Measurements from ENCODE around the gene NRG4. TPM values are rescaled to one million over a fixed set of nuclear protein-coding genes. Genes with fewer than 3 reads are reported as not detected.

The NRG4 gene
- total RNA-seq, 1 experiment from 2014 or later, result 1.0 TPM

GRCh38 chr15:76034111-76034510, 21.9 kb upstream of the NRG4 start (continued):
- TF ChIP-seq SP1 (IDR thresholded peaks at IDR 0.05; ENCODE audit: low read depth), result no peak

- no peak overlapping the region for H3K4me2 ChIP-seq (ENCODE audit: low read length)
- no peaks in the 10 kb centered on the region for H4K20me1 ChIP-seq (ENCODE audit: insufficient read depth)
- H3K27ac ChIP-seq (ENCODE audit: low read depth, low read length), result no peak overlapping the region
- H3K79me2 ChIP-seq (ENCODE audit: insufficient read depth, low read length), result no peaks in the 10 kb centered on the region
- H3K9me3 ChIP-seq (ENCODE audit: control insufficient read depth in 1 of 2, insufficient read depth in 1 of 2, low read depth in 1 of 2, low read length in 2 of 2), result no peaks in the 10 kb centered on the region
- ChIA-PET POLR2A (no interaction called here), CTCF (no interaction called here), RAD21 (ENCODE audit: low non-redundant PET in 1 of 2, low total read pairs in 2 of 2, uncharacterized antibody in 2 of 2, unreplicated experiment in 2 of 2) (no interaction called here)
- intact Hi-C loops (cut with micrococcal nuclease), result no loop called here
- no peaks in the 10 kb centered on the region for H3K4me1 ChIP-seq (ENCODE audit: control insufficient read depth in 1 of 2, insufficient read depth in 2 of 2, low read length in 2 of 2)
- no peak overlapping the region for H2AFZ ChIP-seq (ENCODE audit: low read depth, low read length, poor library complexity, severe bottlenecking)
- no peaks in the 10 kb centered on the region for H3K9me2 ChIP-seq (ENCODE audit: insufficient read depth)
- no peak overlapping the region for H3K4me3 ChIP-seq (replicated peaks in 1 of 2; ENCODE audit: low read depth in 1 of 2, low read length in 2 of 2)
- H3K36me3 ChIP-seq (ENCODE audit: control insufficient read depth in 1 of 2, insufficient read depth in 2 of 2, low read length in 2 of 2), result no peaks in the 10 kb centered on the region
- DNase-seq (ENCODE audit: low read depth, low spot score), result no peak
- TF ChIP-seq EGR1 (IDR thresholded peaks at IDR 0.05; ENCODE audit: low read depth) (no peak), ZNF274 (IDR thresholded peaks at IDR 0.05; ENCODE audit: low read depth, low read length) (no peak), EZH2phosphoT487 (IDR thresholded peaks at IDR 0.05; ENCODE audit: borderline replicate concordance) (no peak), ELF1 (IDR thresholded peaks at IDR 0.05; ENCODE audit: borderline replicate concordance, low read depth) (no peak), FOSL1 (IDR thresholded peaks at IDR 0.05; ENCODE audit: low read depth) (no peak), SP1 (IDR thresholded peaks at IDR 0.05; ENCODE audit: low read depth) (no peak), SRF (IDR thresholded peaks at IDR 0.05; ENCODE audit: low read depth) (no peak), TCF7L2 (IDR thresholded peaks at IDR 0.05; ENCODE audit: borderline replicate concordance, extremely low read depth, insufficient read depth, insufficient read length) (no peak)
- no peak for ATAC-seq
- no peak overlapping the region for H3K9ac ChIP-seq (ENCODE audit: low read length)
- no peaks in the 10 kb centered on the region for H3K27me3 ChIP-seq (ENCODE audit: insufficient read depth, low read length)
- BruUV-seq (replicated peaks), result no TSS peak
These were observed 21.2 kb upstream of the NRG4 start for GRCh38 chr15:76033438-76033837.

DNA sequence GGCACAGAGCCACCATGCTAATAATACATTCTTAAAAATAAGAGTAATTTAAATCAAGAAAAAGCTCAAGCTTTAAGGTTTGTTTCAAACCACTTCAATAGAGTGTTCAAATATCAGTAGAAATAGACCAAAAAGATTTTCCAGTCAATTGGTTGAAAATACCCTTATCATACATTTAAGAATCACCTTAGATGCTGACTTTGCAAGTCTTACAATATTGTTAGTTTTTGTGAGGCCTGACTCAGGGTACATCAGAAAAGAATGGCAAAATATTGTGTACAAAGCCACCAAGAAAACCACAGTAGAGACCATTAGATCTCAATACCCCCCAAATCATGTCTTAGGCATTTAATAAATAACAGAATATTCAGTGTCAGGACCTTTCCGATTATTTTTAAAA, 19.8 kb upstream of the NRG4 start:
- ChIA-PET RAD21 (ENCODE audit: low non-redundant PET in 1 of 2, low total read pairs in 2 of 2, uncharacterized antibody in 2 of 2, unreplicated experiment in 2 of 2) (no interaction called here), POLR2A (interaction anchor here (1.6 kb wide), 1 partner anchor 9 kb away, joined by 4 read pairs; no protein-coding TSS in a partner anchor), CTCF (interaction anchor here (1.2 kb wide), 1 partner anchor 20 kb away, joined by 3 read pairs; no protein-coding TSS in a partner anchor)
- no TSS peak for BruUV-seq (replicated peaks)
- H3K79me2 ChIP-seq (ENCODE audit: insufficient read depth, low read length), result no peaks in the 10 kb centered on the region
- no peak overlapping the region for H3K4me3 ChIP-seq (replicated peaks in 1 of 2; ENCODE audit: low read depth in 1 of 2, low read length in 2 of 2)
- no peak overlapping the region for H3K9ac ChIP-seq (ENCODE audit: low read length)
- H3K36me3 ChIP-seq (ENCODE audit: control insufficient read depth in 1 of 2, insufficient read depth in 2 of 2, low read length in 2 of 2), result no peaks in the 10 kb centered on the region
- H3K4me2 ChIP-seq (ENCODE audit: low read length), result no peak overlapping the region
- no peaks in the 10 kb centered on the region for H4K20me1 ChIP-seq (ENCODE audit: insufficient read depth)
- H3K27ac ChIP-seq (ENCODE audit: low read depth, low read length), result no peak overlapping the region
- no peaks in the 10 kb centered on the region for H3K9me3 ChIP-seq (ENCODE audit: control insufficient read depth in 1 of 2, insufficient read depth in 1 of 2, low read depth in 1 of 2, low read length in 2 of 2)
- no peak for DNase-seq (ENCODE audit: low read depth, low spot score)
- H3K9me2 ChIP-seq (ENCODE audit: insufficient read depth), result no peaks in the 10 kb centered on the region
- no peak overlapping the region for H2AFZ ChIP-seq (ENCODE audit: low read depth, low read length, poor library complexity, severe bottlenecking)
- H3K27me3 ChIP-seq (ENCODE audit: insufficient read depth, low read length), result no peaks in the 10 kb centered on the region
- intact Hi-C loops (cut with micrococcal nuclease), result no loop called here
- no peak for ATAC-seq
- no peaks in the 10 kb centered on the region for H3K4me1 ChIP-seq (ENCODE audit: control insufficient read depth in 1 of 2, insufficient read depth in 2 of 2, low read length in 2 of 2)
- TF ChIP-seq YY1 (IDR thresholded peaks at IDR 0.05; ENCODE audit: extremely low read depth, insufficient replicate concordance, low read depth, low read length) (no peak), EZH2phosphoT487 (IDR thresholded peaks at IDR 0.05; ENCODE audit: borderline replicate concordance) (no peak), SP1 (IDR thresholded peaks at IDR 0.05; ENCODE audit: low read depth) (no peak), FOSL1 (IDR thresholded peaks at IDR 0.05; ENCODE audit: low read depth) (no peak), POLR2AphosphoS5 (IDR thresholded peaks at IDR 0.05; ENCODE audit: low read depth, low read length) (no peak), EZH2 (IDR thresholded peaks at IDR 0.05) (no peak), CTCF (IDR thresholded peaks at IDR 0.05 in 2 of 3, conservative IDR thresholded peaks at IDR 0.05 in 1 of 3; ENCODE audit: borderline replicate concordance in 1 of 3, insufficient read depth in 1 of 3, low read depth in 2 of 3, low read length in 2 of 3) (no peak), SIN3A (IDR thresholded peaks at IDR 0.05; ENCODE audit: low read depth) (no peak)
- TF ChIP-seq, protein P1, sequence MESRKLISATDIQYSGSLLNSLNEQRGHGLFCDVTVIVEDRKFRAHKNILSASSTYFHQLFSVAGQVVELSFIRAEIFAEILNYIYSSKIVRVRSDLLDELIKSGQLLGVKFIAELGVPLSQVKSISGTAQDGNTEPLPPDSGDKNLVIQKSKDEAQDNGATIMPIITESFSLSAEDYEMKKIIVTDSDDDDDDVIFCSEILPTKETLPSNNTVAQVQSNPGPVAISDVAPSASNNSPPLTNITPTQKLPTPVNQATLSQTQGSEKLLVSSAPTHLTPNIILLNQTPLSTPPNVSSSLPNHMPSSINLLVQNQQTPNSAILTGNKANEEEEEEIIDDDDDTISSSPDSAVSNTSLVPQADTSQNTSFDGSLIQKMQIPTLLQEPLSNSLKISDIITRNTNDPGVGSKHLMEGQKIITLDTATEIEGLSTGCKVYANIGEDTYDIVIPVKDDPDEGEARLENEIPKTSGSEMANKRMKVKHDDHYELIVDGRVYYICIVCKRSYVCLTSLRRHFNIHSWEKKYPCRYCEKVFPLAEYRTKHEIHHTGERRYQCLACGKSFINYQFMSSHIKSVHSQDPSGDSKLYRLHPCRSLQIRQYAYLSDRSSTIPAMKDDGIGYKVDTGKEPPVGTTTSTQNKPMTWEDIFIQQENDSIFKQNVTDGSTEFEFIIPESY (IDR thresholded peaks at IDR 0.05; ENCODE audit: extremely low read depth, insufficient replicate concordance, low read length), result no peak
- TF ChIP-seq, protein P2, sequence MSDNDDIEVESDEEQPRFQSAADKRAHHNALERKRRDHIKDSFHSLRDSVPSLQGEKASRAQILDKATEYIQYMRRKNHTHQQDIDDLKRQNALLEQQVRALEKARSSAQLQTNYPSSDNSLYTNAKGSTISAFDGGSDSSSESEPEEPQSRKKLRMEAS (IDR thresholded peaks at IDR 0.05), result no peak

Data from HCT116 (cell line).